Astrocyte of the cerebellum (primary cell): ENCODE measurements around the gene MAPKAPK3.

ENCODE experiments used
- DNase-seq: peaks from one replicate; pipeline ENCODE4 v3.0.0-alpha.2; 2011; ENCODE audit warnings: low read depth
- H3K4me3 ChIP-seq: 2 replicates; pipeline ENCODE4 v1.5.1; 2011; ENCODE audit warnings: mild to moderate bottlenecking, low read depth, low read length, moderate library complexity
- CTCF ChIP-seq: IDR thresholded peaks from 2 replicates; pipeline ENCODE4 v1.5.1; 2012; ENCODE audit warnings: low read length, low read depth, moderate library complexity, mild to moderate bottlenecking; ENCODE audit errors: missing control alignments
- in situ Hi-C: cut with HindIII; loops from 2 replicates; pipeline ENCODE4 v1.10.0; 2017; ENCODE audit warnings: low sequenced_read_pairs

MAPKAPK3 gene

GRCh38 chr3:50580683-50581458 lies 36.1 kb upstream of the MAPKAPK3 start:
- no peak for TF ChIP-seq CTCF
- no peak for DNase-seq
- H3K4me3 ChIP-seq: no peak overlapping the region
- in situ Hi-C loops: no loop called here

GRCh38 chr3:50581459-50581842 lies 35.5 kb upstream of the MAPKAPK3 start:
- no peak for TF ChIP-seq CTCF
- H3K4me3 ChIP-seq: no peak overlapping the region
- in situ Hi-C loops: no loop called here
- DNase-seq: no peak

- DNase-seq: no peak
- in situ Hi-C loops: no loop called here
- no peak for TF ChIP-seq CTCF
- no peak overlapping the region for H3K4me3 ChIP-seq
Observed at GRCh38 chr3:50582083-50582482, 34.9 kb upstream of the MAPKAPK3 start.

GRCh38 chr3:50583897-50584296 lies 33.1 kb upstream of the MAPKAPK3 start:
- TF ChIP-seq CTCF: no peak
- in situ Hi-C loops: no loop called here
- no peak for DNase-seq
- H3K4me3 ChIP-seq: no peak overlapping the region

GRCh38 chr3:50584391-50584790 lies 32.6 kb upstream of the MAPKAPK3 start:
- in situ Hi-C loops: no loop called here
- DNase-seq: no peak
- no peak for TF ChIP-seq CTCF
- no peak overlapping the region for H3K4me3 ChIP-seq

GRCh38 chr3:50585919-50586762 lies 30.8 kb upstream of the MAPKAPK3 start:
- in situ Hi-C loops: no loop called here

More at GRCh38 chr3:50585919-50586762, 30.8 kb upstream of the MAPKAPK3 start:
- DNase-seq: no peak
- no peak overlapping the region for H3K4me3 ChIP-seq
- TF ChIP-seq CTCF: no peak
